Measurements from ENCODE around the gene CHRNA9. TPM values are rescaled to one million over a fixed set of nuclear protein-coding genes. Genes with fewer than 3 reads are reported as not detected.

The CHRNA9 gene
- total RNA-seq, 4 donors from 2014 or later: not detected

- no peaks in the 10 kb centered on the region for H3K4me1 ChIP-seq
- no peaks in the 10 kb centered on the region for H3K9me3 ChIP-seq
- DNase-seq: no peak
- no peak for TF ChIP-seq POLR2A (IDR thresholded peaks at IDR 0.05)
- no peak for TF ChIP-seq CTCF (IDR thresholded peaks at IDR 0.05)
- H3K27me3 ChIP-seq: no peaks in the 10 kb centered on the region
- H3K36me3 ChIP-seq: no peaks in the 10 kb centered on the region
- peak overlapping the region in 1 of 4 donors; percentile 39 for H3K27ac ChIP-seq
- H3K4me3 ChIP-seq: no peak overlapping the region
Measured at GRCh38 chr4:40349561-40350198, 14.5 kb downstream of the CHRNA9 start.

DNA sequence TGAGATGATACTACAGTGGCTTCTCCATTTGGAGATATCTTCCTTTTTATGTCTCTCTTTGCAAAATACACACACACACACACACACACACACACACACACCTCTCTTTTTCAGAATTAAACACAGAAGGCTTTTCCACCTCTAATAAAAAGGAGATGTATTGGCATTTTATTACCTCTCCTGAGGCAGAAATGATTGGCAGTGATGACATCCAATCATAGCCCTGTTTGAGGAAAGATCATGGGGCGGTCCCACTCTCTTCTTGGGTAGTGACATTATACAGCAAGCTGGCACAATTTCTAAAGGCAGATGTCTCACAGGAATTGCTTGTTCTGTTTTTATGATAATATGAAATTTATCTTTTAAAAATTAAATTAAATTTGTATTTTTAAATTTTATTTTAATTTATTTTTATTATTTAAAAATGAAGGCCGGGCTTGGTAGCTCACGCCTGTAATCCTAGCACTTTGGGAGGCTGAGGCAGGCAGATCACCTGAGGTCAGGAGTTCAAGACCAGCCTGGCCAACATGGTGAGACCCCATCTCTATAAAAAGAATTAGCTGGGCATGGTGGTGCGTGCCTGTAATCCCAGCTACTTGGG lies 15.6 kb downstream of the CHRNA9 start:
- Histone ChIP-seq H3K36me3 (no peaks in the 10 kb centered on the region), H3K9me3 (no peaks in the 10 kb centered on the region), H3K4me1 (no peaks in the 10 kb centered on the region), H3K27me3 (no peaks in the 10 kb centered on the region), H3K27ac (peak overlapping the region in 1 of 4 donors; percentile 39), H3K4me3 (no peak overlapping the region)
- no peak for TF ChIP-seq CTCF (IDR thresholded peaks at IDR 0.05)
- no peak for TF ChIP-seq POLR2A (IDR thresholded peaks at IDR 0.05)
- DNase-seq: no peak

DNA sequence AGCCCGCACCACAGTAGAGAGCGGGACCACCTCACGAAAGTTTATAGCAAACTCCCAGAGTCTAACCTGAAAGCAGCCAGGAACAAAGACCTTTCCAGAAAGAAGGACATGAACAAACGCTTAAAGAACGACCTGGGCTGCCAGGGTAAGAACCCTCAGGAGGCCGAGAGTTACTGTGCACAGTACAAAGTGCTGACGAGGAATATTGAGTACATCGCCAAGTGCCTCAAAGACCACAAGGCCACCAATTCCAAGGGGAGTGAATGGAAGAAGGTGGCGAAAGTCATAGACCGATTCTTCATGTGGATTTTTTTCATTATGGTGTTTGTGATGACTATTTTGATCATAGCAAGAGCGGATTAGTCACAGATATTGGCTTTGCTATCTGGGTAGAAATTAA lies 19.0 kb downstream of the CHRNA9 start:
- Histone ChIP-seq H3K4me1 (no peaks in the 10 kb centered on the region), H3K9me3 (no peaks in the 10 kb centered on the region), H3K27me3 (no peaks in the 10 kb centered on the region), H3K27ac (no peak overlapping the region), H3K36me3 (no peaks in the 10 kb centered on the region), H3K4me3 (no peak overlapping the region)
- TF ChIP-seq CTCF (IDR thresholded peaks at IDR 0.05) (no peak), POLR2A (IDR thresholded peaks at IDR 0.05) (no peak)
- no peak for DNase-seq

- no peak overlapping the region for H3K27ac ChIP-seq
- TF ChIP-seq CTCF (IDR thresholded peaks at IDR 0.05) (no peak), POLR2A (IDR thresholded peaks at IDR 0.05) (no peak)
- no peaks in the 10 kb centered on the region for H3K4me1 ChIP-seq
- no peaks in the 10 kb centered on the region for H3K9me3 ChIP-seq
- no peaks in the 10 kb centered on the region for H3K27me3 ChIP-seq
- DNase-seq: no peak
- no peak overlapping the region for H3K4me3 ChIP-seq
- H3K36me3 ChIP-seq: no peaks in the 10 kb centered on the region
Measured at GRCh38 chr4:40355131-40355530, 20.0 kb downstream of the CHRNA9 start.

DNA sequence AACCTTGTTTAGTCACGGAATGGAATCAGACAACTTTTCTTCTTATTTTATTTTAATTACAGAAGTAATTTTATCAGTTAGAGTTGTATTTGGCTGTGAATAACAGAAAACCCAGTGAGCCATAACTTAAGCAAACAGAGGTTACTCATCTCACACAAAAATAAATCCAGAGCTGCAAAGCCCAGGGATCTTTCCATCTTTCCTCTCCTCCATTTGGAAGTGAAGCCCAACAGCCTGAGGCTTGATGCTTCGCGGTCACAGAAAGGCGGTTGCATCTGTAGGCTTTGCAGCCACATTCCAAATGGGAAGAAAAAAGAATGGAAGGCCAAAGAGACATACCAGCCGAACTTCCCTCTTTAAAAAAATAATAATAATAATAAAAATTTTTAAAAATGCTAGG lies 22.6 kb downstream of the CHRNA9 start:
- Histone ChIP-seq H3K4me1 (no peaks in the 10 kb centered on the region), H3K27me3 (no peaks in the 10 kb centered on the region), H3K9me3 (no peaks in the 10 kb centered on the region), H3K27ac (no peak overlapping the region), H3K36me3 (no peaks in the 10 kb centered on the region), H3K4me3 (no peak overlapping the region)
- DNase-seq: no peak
- TF ChIP-seq CTCF (IDR thresholded peaks at IDR 0.05) (no peak), POLR2A (IDR thresholded peaks at IDR 0.05) (no peak)
